Suprapubic skin (tissue), 4 donors: Measurements from ENCODE around the gene PCNT.

Source experiments
- POLR2A ChIP-seq, 2 donors: fragments of 450-650 bp; IDR thresholded peaks; one replicate each; pipeline ENCODE4 v1.6.1; 2017; ENCODE audit warnings: antibody characterized with exemption in 2 of 2, mild to moderate bottlenecking in 2 of 2, moderate library complexity in 2 of 2
- POLR2AphosphoS5 ChIP-seq, 3 donors: sonication (generic); formaldehyde crosslinking; IDR thresholded peaks; one replicate each; pipeline ENCODE4 v1.6.1; 2017; ENCODE audit warnings: antibody characterized with exemption in 3 of 3
- TF ChIP-seq, protein P1 (sequence below), 2 donors: fragments of 200-600 bp in 1 of 2; fragments of 450-650 bp in 1 of 2; sonication (generic) in 1 of 2; IDR thresholded peaks; one replicate each; pipeline ENCODE4 v1.5.1; 2016 to 2019; ENCODE audit warnings: antibody characterized with exemption in 2 of 2, mild to moderate bottlenecking in 1 of 2, moderate library complexity in 1 of 2

DNA sequence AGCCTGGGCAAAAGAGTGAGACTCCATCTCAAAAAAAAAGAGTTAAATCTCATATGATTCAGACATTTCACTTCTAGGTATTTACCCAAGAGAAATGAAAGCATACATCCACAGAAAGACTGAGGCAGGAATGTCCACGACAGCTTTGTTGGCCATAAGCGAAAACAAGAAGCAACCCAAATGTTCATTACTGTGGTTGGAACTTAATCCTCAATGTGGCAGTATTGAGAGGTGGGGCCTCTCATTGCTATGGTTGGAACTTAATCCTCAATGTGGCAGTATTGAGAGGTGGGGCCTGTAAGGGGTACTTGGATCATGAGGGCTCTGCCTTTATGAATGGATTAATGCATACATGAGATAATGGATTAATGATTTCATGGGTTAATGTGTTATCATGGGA is 15.5 kb upstream of the PCNT start:
- TF ChIP-seq, protein P1, sequence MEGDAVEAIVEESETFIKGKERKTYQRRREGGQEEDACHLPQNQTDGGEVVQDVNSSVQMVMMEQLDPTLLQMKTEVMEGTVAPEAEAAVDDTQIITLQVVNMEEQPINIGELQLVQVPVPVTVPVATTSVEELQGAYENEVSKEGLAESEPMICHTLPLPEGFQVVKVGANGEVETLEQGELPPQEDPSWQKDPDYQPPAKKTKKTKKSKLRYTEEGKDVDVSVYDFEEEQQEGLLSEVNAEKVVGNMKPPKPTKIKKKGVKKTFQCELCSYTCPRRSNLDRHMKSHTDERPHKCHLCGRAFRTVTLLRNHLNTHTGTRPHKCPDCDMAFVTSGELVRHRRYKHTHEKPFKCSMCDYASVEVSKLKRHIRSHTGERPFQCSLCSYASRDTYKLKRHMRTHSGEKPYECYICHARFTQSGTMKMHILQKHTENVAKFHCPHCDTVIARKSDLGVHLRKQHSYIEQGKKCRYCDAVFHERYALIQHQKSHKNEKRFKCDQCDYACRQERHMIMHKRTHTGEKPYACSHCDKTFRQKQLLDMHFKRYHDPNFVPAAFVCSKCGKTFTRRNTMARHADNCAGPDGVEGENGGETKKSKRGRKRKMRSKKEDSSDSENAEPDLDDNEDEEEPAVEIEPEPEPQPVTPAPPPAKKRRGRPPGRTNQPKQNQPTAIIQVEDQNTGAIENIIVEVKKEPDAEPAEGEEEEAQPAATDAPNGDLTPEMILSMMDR (IDR thresholded peaks at IDR 0.05), result no peak
- no peak for TF ChIP-seq POLR2A (IDR thresholded peaks at IDR 0.05)
- TF ChIP-seq POLR2AphosphoS5 (IDR thresholded peaks at IDR 0.05), result no peak
